Panc1 (cell line): Measurements from ENCODE around the gene TMEM252. TPM values are rescaled to one million over a fixed set of nuclear protein-coding genes. Genes with fewer than 3 reads are reported as not detected.

ENCODE experiments used
- ATAC-seq: fragments of 200-7000 bp; cut with Tn5 transposase; 2 replicates; pipeline ENCODE4 v1.9.1; 2020; ENCODE audit warnings: mild to moderate bottlenecking, moderate library complexity
- BruUV-seq: library from RNA; stranded (reverse); fragments of 400-500 nt; replicated peaks from 2 replicates; lab custom pipeline; 2021; lab: Mats Ljungman, UMichigan
- CTCF ChIA-PET: fragments of 300-600 bp; sonication (Branson Sonifier 250); formaldehyde crosslinking; loops from one replicate; lab custom pipeline; 2022; ENCODE audit warnings: antibody characterized with exemption; lab: Charles Lee
- POLR2A ChIA-PET: fragments of 300-600 bp; sonication (Branson Sonifier 250); formaldehyde crosslinking; loops from one replicate; lab custom pipeline; 2022; ENCODE audit warnings: antibody characterized with exemption; lab: Charles Lee
- DNase-seq: peaks from one replicate; pipeline ENCODE4 v3.0.0-alpha.2; 2010; ENCODE audit warnings: low read depth, low spot score
- H3K27ac ChIP-seq: 2 replicates; pipeline ENCODE4 v1.5.1; 2011; ENCODE audit warnings: mild to moderate bottlenecking, low read length, inconsistent platforms
- H3K27me3 ChIP-seq: fragments of 200-500 bp; sonication (Bioruptor generic); 2 replicates; pipeline ENCODE4 v1.6.0; 2014; ENCODE audit warnings: low read length, inconsistent platforms; ENCODE audit not compliant: control insufficient read depth, insufficient read depth
- H3K36me3 ChIP-seq: fragments of 200-500 bp; sonication (Bioruptor generic); 2 replicates; pipeline ENCODE4 v1.5.1; 2014; ENCODE audit warnings: inconsistent platforms, mild to moderate bottlenecking, low read length, moderate library complexity; ENCODE audit not compliant: control insufficient read depth, insufficient read depth
- H3K4me1 ChIP-seq: 2 replicates; pipeline ENCODE4 v1.5.1; 2011; ENCODE audit warnings: inconsistent platforms, mild to moderate bottlenecking, low read length, moderate library complexity; ENCODE audit not compliant: control insufficient read depth, insufficient read depth
- H3K4me3 ChIP-seq, 2 experiments: 2 replicates each; pipeline ENCODE4 v1.5.1; 2011 to 2012; ENCODE audit warnings: low read depth in 2 of 2, low read length in 2 of 2, mild to moderate bottlenecking in 2 of 2, inconsistent platforms in 1 of 2, moderate library complexity in 1 of 2
- H3K9me3 ChIP-seq: fragments of 200-500 bp; sonication (Bioruptor generic); 2 replicates; pipeline ENCODE4 v1.5.1; 2014; ENCODE audit warnings: low read depth, mild to moderate bottlenecking, inconsistent platforms, low read length, moderate library complexity; ENCODE audit not compliant: control insufficient read depth, insufficient read depth
- CTCF ChIP-seq: fragments of 450-650 bp; IDR thresholded peaks from 2 replicates; pipeline ENCODE4 v1.5.1; 2017; ENCODE audit warnings: mild to moderate bottlenecking
- POLR2AphosphoS5 ChIP-seq: IDR thresholded peaks from 2 replicates; pipeline ENCODE4 v1.6.1; 2012; ENCODE audit warnings: mild to moderate bottlenecking, low read depth, low read length, moderate library complexity
- REST ChIP-seq, 2 experiments: IDR thresholded peaks; 2 replicates each; pipeline ENCODE4 v1.6.1; 2011 to 2012; ENCODE audit warnings: low read depth in 2 of 2, control low read depth in 1 of 2, low read length in 1 of 2, mild to moderate bottlenecking in 1 of 2, moderate library complexity in 1 of 2; ENCODE audit not compliant: insufficient read depth in 1 of 2
- SIN3A ChIP-seq: IDR thresholded peaks from 2 replicates; pipeline ENCODE4 v1.6.1; 2012; ENCODE audit warnings: low read depth, mild to moderate bottlenecking, low read length, moderate library complexity, borderline replicate concordance; ENCODE audit not compliant: insufficient read depth
- TCF7L2 ChIP-seq: IDR thresholded peaks from 2 replicates; pipeline ENCODE4 v1.6.1; 2011; ENCODE audit warnings: mild to moderate bottlenecking, low read depth, low read length, inconsistent platforms
- in situ Hi-C: cut with HindIII; loops from 2 replicates; pipeline ENCODE4 v1.10.0; 2016; ENCODE audit warnings: low sequenced_read_pairs, low pct_unique_long_range_greater_than_20kb
- intact Hi-C: fragments of 100-400 bp; cut with micrococcal nuclease; formaldehyde crosslinking; loops from one replicate; pipeline ENCODE4 v1.10.0; 2022; ENCODE audit not compliant: unreplicated experiment
- total RNA-seq: library from RNA; stranded (reverse); gene quantifications from one replicate; pipeline ENCODE4 v1.2.1, GENCODE V29; 2021; ENCODE audit not compliant: unreplicated experiment

The TMEM252 gene
- total RNA-seq, 1 experiment from 2014 or later, result not detected

GRCh38 chr9:68538200-68538599, 2.5 kb downstream of the TMEM252 start:
- in situ Hi-C loops (no loop called here), intact Hi-C loops (no loop called here)
- TF ChIP-seq CTCF (no peak), REST (IDR thresholded peaks at IDR 0.05; ENCODE audit: insufficient read depth in 1 of 2, low read depth in 2 of 2, low read length in 1 of 2) (no peak), SIN3A (no peak), TCF7L2 (no peak), POLR2AphosphoS5 (no peak)
- no TSS peak for BruUV-seq
- H3K27me3 ChIP-seq, result no peaks in the 10 kb centered on the region
- no peaks in the 10 kb centered on the region for H3K9me3 ChIP-seq
- H3K4me3 ChIP-seq, result no peak overlapping the region
- ATAC-seq, result no peak
- H3K27ac ChIP-seq, result no peak overlapping the region
- DNase-seq, result no peak
- ChIA-PET CTCF (no interaction called here), POLR2A (no interaction called here)
- H3K4me1 ChIP-seq, result no peaks in the 10 kb centered on the region
- no peaks in the 10 kb centered on the region for H3K36me3 ChIP-seq

- intact Hi-C loops (no loop called here), in situ Hi-C loops (no loop called here)
- Histone ChIP-seq H3K9me3 (no peaks in the 10 kb centered on the region), H3K4me1 (no peaks in the 10 kb centered on the region), H3K27me3 (no peaks in the 10 kb centered on the region), H3K4me3 (no peak overlapping the region), H3K27ac (no peak overlapping the region), H3K36me3 (no peaks in the 10 kb centered on the region)
- BruUV-seq, result no TSS peak
- no peak for TF ChIP-seq POLR2AphosphoS5
- no peak for TF ChIP-seq REST (IDR thresholded peaks at IDR 0.05; ENCODE audit: insufficient read depth in 1 of 2, low read depth in 2 of 2, low read length in 1 of 2)
- TF ChIP-seq CTCF, result no peak
- TF ChIP-seq SIN3A, result no peak
- no peak for TF ChIP-seq TCF7L2
- ChIA-PET CTCF (no interaction called here), POLR2A (no interaction called here)
- ATAC-seq, result no peak
- DNase-seq, result no peak
Measured at GRCh38 chr9:68537616-68537880, 3.1 kb downstream of the TMEM252 start.
